ENCODE data around the gene ANKS1B.

GRCh38 chr12:98882526-98882925 is 1102.2 kb downstream of the ANKS1B start:
- TF ChIP-seq SUZ12 (IDR thresholded peaks at IDR 0.05; ENCODE audit: extremely low read depth, insufficient read depth, insufficient read length) (no peak), ZNF274 (IDR thresholded peaks at IDR 0.05; ENCODE audit: low read depth, low read length) (no peak), YY1 (IDR thresholded peaks at IDR 0.05; ENCODE audit: insufficient read depth, insufficient read length) (no peak)
